ENCODE results near the gene PHF19.

PHF19 gene

GRCh38 chr9:120876842-120877240 is at the start of gene PHF19:
Gene PHF19, minus strand, starts transcription at chr9:120877188. Its CDS starts 2,447 bp downstream, at chr9:120874741.
- DNase-seq, result peak; percentile 43

- no peak for DNase-seq
These were observed 49.5 kb upstream of the PHF19 start, which contains the start of gene TRAF1 for GRCh38 chr9:120926397-120926928. Gene TRAF1, minus strand, starts transcription at chr9:120926796. Its CDS starts 721 bp downstream, at chr9:120926075.

- peak; percentile 69 for DNase-seq
These were observed 48.8 kb upstream of the PHF19 start for GRCh38 chr9:120925535-120926396.

GRCh38 chr9:120924698-120925534 is 47.9 kb upstream of the PHF19 start:
- DNase-seq, result no peak

DNA sequence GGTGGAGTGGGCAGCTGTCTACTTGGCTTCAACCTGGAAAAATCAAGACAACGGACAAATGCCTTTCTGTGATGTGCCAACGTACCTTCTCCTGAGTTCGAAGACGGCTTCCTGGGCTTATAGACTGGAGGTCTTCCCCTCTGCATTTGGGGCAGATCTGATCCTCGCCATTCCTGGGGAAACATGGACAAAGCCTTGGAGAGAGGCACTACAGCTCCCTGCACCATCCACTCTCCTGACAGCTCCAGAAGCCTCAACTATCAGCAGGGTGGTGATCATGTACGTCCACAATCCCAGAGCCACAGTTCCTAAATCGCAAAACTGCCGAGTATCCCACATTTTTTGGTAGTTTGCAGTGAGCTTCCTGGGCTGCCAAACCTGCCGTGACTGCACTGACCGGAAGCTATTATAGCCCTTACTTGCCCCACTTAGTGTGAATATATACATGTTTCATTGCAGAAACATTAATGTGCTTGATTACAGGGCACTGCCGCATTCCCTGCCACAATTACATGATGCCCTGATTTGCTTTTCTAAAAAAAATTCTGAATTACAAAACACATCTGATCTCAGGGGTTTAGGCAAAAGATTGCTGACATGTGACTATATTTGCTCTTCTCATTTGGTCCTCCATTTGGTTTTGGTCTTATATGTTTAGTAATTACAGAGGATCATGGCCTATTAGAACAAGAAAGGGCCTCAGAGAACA is 46.8 kb upstream of the PHF19 start:
- no peak for DNase-seq

- DNase-seq, result no peak
These were observed 45.6 kb upstream of the PHF19 start for GRCh38 chr9:120922404-120923195.

GRCh38 chr9:120921661-120922181 is 44.7 kb upstream of the PHF19 start:
- DNase-seq, result no peak

- no peak for DNase-seq
These were observed 43.8 kb upstream of the PHF19 start for GRCh38 chr9:120920806-120921178.

DNA sequence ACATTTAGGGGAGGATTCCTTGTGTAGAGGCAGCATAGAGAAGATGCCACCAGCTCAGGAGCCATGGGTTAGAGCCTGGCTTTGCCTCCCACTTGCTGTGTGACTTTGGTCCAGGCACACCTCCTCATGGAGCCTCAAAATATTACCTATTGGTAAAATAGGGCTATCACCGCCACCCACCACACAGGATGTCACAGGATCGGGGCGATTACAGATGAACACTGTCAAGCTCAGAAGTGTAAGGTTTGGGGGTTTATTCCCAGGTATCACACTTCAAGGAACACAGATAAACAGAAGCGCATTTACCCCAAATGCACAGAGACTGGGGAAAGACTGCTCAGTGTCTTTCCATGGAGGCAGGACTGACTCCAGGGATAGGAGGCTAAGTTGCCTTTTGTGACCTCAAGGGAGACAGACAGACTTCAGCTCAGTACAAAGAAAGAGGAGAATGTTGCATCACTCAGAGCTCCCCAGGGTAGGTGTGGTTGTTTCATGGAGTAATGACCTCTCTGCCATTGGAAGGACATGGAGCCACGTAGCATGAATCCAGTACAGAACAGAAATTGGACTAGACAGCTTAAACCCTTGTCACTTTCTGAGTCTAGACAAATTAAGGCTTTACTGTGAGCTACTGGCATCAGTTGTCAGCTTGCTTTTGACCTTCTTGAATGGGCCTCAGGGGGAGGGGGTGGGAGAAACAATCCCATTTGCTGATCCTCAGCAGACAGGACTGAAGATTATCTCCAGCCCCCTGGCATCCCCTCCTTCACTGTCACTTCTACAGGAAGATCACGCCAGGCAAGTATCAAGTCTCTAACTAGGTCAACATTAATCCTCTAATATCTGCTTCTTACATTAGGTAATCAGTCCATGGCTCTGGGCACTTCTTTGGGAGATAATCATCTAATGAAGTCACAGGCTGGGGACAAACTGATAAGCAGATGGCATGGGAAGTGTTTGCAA is 43.1 kb upstream of the PHF19 start:
- DNase-seq, result no peak

GRCh38 chr9:120918931-120919842 is 42.2 kb upstream of the PHF19 start:
- DNase-seq, result no peak

DNA sequence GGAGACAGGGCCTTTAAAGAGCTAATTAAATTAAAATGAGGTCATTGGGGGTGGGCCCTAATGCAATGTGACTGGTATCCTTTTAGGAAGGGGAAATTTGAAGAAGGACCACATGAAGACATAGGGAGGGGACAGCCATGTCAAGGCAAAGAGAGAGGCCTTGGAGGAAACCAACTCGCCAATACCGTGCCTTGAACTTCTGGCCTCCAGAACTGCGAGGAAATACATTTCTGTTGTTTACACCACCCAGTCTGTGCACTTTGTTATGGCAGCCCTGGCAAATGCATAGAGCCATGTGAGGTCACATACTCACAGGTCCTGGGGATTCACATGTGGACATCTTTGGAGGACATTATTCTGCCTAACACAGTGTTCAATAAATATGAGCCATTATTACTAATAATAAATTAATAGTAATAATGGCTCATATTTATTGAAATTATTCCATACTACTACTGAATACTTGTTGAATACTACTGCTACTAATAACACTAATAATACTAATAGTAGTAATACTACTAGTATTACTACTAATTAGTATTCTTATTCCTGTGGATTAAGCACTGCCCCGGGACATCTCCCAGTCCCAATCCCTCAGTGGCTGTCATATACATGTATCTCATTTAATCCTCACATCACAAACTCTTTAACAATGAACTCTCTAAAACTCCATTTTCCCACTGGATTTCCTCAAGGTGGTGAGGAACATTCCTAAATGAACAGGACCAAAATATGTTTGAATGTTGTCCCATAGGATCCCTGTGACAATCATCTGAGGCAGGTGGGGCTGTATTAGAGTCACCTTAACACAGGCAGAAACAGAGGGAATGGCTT is 41.2 kb upstream of the PHF19 start:
- DNase-seq, result no peak

DNA sequence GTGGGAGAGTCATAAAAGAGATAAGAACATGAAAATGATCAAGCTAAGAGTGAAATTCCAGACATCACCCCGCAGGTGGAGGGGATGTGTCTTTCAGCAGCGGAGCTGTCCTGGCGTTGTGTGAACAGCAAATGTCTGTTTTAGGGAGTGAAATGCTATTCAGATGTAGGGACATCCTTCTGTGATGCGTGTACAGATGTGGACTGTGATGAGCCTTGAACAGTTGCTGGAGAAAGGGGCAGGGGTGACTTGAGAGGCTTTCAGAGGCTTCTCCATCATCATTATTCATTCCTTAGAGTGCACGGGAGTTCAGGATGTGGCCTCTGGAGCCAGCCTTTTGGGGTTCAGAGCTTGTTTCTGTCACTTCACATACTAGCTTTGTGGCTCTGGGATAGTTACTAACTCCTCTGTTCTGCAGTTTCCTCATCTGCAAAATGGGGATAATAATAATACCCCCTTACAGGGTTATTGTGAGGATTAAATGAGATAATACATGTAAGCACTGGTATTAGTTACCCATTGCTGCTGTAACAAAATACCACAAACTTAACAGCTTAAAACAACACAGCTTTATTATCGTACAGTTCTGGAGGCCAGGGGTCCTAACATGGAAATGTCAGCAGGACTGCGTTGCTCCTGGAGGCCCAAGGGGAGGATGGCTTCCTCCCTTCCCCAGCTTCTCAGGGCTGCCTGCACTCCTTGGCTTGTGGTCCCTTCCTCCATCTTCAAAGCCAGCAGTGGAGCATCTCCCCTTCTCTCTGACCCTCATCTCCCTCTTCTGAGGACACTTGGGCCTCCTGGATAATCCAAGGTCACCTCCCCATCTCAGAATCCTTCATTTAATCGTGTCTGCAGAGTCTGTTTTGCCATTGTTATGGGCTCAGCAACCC is 40.2 kb upstream of the PHF19 start:
- no peak for DNase-seq

- no peak for DNase-seq
These were observed 39.6 kb upstream of the PHF19 start for GRCh38 chr9:120916588-120916987.

DNA sequence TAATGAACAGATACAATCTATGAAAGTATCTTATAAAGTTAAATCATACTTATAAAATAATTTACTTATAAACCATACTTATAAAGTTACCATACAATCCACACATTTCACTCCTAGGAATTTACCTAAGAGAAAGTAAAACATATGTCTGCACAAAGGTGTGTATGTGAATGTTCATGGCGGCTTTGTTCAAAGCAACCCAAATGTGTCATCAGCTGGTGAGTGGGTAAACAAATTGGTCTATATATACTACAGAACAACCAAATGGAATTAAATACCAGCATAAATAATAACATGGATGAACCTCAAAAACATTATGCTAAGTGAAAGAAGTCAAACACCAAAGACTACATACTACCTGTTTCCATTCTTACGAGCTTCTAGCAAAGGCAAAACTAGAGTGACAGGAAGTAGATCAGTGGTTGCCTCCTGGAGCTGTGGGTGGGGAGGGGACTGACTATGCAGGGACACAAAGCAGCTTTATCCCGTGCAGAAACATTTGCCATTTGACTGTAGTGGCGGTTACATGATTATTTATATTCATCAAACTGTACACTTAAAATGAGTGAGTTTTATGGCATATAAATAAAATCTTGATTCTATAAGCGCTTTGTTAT is 39.0 kb upstream of the PHF19 start:
- no peak for DNase-seq

DNA sequence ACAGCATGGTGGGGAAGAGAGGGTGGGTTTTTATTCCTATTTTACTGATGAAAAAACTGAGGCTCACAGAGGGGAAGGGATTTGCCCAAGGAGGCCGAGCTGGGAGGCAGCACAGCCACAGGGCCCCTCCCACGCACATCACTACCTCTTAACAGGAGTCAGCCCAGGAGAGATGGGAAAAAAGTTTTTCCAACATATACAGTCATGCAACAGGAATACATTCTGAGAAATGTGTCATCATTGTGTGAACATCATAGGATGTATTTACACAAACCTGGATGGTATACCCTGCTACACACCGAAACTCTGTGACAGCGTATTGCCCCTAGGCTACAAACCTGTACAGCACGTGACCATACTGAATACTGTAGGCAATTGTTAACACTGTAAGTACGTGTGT is 38.0 kb upstream of the PHF19 start:
- DNase-seq, result peak; percentile 66

DNA sequence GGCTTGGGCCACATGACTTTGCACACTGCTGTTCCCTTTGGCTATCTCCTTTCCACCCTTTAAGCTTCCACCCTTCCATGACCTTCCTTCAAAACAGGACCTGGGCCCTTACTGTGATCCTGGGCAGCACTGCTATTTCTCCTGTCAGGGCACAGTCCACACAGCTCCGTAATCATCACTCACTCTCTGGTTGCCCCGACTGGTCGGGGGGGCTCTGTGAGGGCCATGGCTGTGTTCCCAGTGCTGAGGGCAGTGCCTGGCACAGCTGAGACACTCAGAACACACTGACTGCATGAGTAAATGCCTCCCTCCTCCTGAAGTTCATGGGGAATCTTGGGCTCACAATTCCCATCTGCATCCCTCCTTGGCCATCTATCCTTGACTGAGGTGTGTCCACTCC is 37.4 kb upstream of the PHF19 start:
- no peak for DNase-seq
